KG1 (cell line): ENCODE data around the gene RNU6-7.

Experiments
- DNase-seq: peaks from one replicate; lab custom pipeline; 2025; lab: John Stamatoyannopoulos, UW

Gene RNU6-7

DNA sequence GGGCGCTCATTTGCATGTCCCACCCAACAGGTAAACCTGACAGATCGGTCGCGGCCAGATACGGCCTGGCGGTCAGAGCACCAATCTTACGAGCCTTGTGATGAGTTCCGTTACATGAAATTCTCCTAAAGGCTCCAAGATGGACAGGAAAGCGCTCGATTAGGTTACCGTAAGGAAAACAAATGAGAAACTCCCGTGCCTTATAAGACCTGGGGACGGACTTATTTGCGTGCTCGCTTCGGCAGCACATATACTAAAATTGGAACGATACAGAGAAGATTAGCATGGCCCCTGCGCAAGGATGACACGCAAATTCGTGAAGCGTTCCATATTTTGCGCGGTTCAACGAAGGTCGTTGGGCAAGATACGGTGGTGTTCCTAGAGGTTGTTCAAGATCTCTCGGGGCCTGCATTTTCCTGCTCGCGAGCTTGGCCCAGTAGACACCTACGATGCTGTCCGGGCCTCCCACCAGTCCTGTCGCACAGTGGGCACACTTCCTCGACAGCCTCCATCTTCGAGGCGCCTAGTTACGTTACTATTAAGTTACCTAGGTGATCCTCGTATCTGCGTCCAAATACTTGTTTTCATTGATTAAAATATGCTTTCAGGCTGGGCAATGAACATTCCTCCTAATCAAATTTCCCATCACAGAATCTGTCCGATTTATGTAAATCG lies at the start of gene RNU6-7:
Gene RNU6-7, plus strand, starts transcription at position 230 of the 675 bp plus-strand sequence.
- no peak for DNase-seq

DNA sequence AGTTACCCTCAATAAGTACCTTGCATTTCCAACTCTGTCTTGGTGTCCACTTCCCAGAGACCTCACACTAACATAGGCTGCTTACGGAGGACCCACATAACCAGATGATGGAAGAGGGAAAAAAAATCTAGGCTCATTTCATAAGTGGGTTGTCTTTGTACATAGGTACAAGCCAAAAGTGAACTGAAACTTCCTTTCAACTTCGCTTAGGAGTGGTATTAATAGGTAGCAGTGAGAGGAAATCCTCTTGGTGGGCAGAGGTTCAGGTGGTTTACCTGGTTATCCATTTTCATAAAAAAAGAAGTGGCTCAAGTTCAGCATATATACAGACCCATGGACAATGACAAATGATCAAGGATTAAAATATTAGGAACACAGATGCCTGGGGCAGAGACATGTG lies 35.8 kb upstream of the RNU6-7 start:
- DNase-seq = no peak

DNA sequence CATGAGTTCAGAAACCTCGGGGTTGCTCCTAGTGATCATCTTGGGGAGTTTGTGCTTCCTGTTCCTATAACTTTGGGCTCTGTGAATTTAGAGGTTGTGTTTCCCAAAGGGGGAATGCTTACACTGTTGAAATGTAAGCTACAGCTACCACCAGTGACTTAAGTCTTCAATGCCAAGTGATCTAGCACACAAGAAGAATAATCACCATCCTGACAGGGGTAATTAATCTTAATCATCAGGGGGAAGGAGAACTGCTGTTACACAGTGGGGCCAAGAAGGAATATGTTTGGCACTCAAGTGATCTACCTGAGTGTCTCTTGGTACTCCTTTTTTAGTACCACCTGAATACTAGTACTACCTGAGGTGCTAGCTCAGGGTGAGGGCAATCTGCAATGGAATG lies 34.9 kb upstream of the RNU6-7 start:
- DNase-seq = no peak

DNA sequence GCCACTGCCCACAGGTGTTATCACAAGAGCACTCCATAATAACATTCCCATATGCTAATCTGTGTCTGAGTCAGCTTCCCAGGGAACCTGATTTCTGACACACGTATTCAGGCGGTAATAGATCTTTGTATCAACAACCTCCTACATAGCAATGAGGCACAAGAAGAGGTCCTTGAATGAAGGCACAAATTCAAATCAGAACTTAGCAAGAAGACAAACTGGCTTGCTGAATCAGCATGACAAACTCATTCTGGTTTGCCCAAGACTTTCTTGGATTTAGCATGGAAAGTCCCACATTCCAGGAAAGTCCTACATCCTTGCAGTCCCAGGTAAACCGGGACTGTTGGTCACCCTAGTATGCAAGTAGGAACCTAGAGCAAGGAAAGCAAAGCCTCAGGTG lies 33.9 kb upstream of the RNU6-7 start:
- DNase-seq = no peak

DNA sequence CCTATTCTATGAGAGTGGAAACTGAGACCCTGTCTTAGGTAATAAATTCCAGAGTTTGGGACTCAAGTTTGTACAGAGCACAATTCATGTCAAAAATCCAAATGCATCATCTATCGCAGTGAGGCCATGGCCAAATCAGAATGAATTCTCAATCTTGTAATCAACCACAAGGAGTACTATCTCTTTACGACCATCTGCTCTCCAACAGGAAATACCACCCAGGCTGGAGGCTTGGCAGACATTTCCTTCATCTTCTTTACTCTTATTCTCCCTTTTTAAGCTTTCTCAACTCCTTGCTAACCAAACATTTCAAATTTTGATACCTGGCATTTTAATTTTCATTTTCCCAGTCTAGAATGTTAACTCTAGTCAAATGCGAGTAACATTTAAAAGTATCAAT lies 32.7 kb upstream of the RNU6-7 start:
- DNase-seq = no peak

DNA sequence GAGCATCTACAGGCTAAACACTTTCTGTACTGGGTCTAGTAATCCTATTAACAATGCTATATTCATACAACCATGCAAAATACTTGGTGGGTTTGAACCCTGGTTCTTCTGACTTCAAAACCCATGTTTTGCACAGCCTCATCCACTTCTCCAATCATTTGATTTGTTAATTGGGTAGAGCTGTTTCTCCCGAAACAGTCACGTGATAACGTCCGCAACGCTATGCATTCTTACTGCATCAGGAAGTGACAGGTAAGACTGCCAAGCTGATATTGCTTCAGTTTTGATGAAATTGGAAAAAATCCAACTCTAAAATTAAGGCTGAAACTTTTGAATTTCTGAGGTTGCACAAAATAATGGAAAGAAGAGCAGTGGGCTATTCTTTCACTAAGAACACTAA lies 30.4 kb upstream of the RNU6-7 start:
- DNase-seq = no peak

DNA sequence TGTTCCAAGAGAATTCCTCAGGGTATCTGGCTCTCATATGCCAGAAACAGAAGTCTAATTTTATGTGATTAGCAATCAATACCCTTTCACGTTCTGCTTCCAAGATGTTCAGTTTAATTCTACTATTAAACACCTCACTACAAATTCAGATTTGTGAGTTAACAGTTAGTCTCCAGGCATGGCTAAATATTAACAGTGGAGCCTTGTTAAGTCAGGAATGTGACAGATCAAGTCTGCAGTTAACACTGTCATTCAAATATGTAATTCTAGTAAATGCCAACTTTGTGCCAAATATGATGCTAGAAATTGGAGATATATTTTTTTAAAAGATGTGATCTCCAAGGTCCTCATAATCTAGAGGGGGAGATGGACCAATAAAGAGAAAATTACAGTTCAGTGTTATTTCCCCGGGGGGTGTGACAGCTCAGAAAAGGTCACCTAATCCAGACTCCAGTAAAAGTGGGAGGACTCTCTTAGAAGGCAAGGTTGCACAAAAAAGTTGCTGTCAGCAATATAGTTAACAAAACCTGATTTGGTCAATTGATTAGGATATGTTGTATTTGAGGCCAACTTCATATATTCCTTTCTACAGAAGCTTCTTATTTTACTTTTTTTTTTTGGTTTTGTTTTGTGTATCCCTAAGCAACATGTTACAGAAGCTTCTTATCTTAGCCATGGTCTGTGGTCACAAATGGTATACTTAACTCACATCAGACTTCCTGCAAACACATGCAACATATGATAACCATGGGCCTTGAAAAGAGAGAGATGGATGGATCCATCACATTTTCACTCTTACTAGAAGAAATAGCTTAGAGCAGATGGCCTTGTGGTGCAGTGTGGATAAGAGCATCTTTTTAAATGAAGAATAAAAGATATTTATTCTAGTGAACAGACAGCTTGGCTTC lies 18.4 kb upstream of the RNU6-7 start:
- DNase-seq = no peak

DNA sequence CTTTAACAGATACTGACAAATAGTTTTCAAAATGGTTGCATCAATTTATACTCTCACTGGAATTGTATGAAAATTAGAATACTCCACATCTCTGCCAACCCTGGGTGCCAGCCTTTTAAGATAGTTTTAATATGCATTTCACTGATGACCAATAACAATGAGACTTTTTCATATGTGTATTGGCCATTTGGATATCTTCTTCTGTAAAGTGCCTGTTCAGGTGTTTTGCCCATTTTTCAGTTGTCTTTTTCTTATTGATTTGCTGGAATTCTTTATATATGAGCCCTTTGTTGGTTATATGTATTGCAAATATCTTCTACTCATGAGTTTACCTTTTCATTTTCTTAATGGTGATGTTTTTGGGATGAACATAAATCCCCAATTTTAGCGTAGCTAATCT lies 16.7 kb upstream of the RNU6-7 start:
- DNase-seq = no peak

DNA sequence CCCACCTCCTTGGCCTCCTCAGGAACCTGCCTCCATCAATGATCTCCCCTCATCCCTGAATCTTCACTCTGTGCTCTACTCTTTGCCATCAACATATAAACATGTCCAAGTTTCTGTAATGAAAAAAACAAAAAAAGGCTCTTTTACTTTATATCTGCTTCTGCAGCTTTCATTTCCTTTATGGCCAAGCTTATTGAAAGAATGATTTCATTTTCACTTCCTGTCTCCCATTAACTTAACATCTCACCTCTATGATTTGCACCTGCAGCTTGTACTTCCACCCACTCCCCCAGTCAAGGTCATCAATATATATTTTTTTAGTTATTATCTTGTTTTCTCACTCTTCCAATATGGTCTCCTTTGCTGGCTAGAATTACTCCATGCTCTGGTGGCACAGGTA lies 15.6 kb upstream of the RNU6-7 start:
- no peak for DNase-seq

DNA sequence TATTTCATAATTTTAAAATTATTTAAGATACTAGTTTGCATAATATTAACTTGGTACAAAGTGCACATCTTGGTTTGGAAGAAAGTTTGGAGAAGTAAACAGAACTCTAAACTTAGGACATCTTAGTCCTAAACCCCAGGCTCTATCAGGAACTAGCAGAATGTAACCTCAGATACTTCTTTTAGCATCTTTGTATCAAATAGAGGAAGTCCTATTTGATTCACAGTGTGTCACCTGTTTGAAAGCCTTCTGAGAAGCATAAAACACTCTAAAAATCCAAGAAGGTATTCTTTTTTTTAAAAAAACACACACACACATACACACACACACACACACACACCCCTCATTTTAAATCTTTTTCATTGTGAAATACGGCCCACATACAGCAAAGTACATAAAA lies 12.0 kb upstream of the RNU6-7 start:
- no peak for DNase-seq

DNA sequence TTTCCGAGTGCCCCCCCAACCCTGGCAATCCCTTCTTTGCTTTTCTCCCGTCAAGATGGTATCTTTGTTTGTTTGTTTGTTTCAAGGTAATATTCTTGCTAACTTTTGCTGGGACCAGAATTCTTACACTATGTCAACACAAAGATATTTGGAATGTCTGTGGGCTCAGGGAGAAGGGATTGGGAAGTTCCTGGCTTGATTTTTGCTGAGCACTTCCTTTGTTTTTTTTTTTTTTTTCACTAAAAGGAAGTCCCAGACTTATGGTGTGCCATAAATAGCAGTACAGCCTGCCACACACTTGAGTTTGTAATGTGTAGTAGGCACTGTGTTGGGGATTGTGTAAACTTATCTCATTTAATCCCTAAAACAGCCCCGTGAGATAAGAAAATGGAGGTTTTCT lies 11.2 kb upstream of the RNU6-7 start:
- DNase-seq = no peak

DNA sequence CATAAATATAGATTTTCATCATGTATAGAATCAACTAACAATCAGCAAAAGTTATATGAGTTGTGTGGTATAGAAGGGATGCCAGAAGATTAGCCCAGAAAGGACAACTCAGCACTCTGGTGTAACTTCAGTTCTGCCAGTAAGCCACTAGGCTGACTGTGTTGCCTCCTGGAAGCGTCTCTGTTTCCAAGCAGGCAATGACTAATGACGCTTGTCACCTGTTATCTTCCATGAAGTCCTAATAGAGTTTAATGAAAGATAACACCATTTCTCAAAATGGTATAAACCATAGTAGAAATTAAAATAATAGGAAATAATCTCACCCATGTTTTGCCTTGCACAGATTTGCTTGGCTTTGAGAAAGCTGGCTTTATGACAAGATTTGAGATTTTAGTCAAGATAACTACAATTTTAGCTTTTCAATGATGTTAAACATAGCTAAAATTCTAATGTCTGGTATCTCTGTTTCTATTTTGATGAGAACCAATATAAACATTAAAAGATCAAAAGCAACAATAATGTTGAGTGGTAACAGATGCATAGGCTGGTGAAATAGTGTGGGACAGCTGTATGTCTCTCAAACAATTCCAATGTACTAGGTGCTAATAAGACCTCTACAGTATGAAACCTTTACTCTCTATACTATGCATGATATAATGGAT lies 9.0 kb upstream of the RNU6-7 start:
- no peak for DNase-seq

DNA sequence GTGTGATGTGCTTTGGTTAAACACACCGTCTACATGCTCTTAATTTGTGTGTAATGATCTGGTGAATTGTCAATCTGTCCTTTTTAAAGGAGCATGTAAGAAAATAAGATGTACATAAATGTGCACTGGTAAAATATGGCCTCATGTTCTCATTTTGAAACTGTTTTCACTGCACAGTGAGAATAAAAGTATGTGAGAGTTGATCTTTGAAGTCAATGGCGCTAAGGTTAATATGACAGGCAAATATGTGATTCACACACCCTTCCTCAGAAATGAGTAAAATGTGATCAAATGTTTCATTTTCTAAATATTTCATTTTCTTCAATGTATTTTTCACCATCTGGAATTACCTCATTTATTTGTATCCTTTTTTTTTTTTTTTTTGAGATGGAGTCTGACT lies 8.3 kb upstream of the RNU6-7 start:
- DNase-seq = no peak

DNA sequence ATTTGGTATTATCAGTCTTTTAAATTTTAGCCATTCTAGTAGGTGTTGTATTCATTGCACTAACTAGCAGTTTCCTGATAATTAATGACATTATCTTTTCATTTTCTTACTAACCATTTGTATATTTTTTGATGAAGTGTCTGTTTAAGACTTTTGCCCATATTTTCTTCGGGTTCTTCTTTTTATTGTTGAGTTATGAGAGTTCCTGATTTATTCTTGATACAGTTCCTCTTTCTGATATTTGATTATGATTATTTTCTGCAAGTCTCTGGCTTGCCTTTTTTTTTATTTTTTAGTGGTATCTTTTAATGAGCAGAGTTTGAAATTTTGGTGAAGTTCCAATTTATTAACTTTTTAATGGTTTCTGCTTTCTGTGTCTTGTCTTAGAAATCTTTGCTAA lies 6.2 kb upstream of the RNU6-7 start:
- no peak for DNase-seq

DNA sequence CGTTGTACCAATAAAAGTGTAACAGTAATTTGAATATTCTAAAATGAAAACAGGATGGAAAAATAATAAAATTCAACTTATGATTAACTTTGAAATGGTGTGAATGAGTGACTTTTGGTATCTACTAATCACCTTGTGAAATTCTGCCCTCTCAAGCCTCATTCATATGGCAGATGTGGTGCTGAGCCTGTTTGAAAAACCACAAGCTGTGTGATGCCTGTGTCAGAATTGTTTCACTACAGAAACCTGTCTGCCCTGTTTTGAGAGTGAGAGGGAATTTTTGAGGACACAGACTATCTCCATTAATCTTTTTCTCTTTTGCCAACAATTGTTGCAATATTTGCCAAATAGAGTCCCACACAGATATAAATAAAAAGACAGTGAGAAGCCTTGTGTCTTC lies 3.9 kb upstream of the RNU6-7 start:
- DNase-seq = no peak

DNA sequence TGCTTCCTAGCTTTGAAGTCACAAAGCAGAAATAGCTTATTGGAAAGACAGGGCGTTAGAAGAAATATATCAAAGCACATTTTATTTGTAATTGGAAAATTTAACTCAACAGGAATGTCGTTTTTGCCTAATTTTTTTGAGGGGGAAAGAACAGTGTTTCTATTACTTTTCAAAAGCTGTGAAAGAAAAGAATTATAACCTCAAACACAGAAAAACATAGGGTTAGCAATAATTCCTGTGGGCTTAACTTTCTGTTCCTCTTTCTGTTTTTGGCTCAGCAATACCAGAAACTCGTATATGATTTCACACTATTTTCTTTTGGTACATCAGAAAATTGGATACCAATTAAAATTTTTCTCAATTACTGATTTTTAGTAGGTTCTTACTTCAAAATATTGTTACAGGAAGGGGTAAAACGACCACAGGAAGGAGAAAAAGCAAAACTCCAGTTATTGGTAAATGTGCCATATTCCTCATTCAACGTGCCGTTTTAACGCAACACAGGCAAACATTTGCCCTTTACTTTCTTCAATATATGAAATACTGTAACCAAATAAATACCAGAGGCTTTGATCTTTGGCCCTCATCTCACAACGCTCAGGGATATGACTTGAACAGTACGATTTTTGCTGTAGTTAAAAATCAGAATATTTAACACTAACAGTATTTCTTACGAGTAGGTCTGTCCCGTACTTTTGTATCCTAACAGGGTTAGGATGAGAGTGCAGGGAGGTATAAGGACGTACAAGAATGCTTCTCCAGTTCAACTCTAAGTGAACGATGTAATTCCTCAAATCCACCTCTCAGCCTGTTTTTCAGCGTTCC lies 1.3 kb upstream of the RNU6-7 start:
- DNase-seq = peak; percentile 36

DNA sequence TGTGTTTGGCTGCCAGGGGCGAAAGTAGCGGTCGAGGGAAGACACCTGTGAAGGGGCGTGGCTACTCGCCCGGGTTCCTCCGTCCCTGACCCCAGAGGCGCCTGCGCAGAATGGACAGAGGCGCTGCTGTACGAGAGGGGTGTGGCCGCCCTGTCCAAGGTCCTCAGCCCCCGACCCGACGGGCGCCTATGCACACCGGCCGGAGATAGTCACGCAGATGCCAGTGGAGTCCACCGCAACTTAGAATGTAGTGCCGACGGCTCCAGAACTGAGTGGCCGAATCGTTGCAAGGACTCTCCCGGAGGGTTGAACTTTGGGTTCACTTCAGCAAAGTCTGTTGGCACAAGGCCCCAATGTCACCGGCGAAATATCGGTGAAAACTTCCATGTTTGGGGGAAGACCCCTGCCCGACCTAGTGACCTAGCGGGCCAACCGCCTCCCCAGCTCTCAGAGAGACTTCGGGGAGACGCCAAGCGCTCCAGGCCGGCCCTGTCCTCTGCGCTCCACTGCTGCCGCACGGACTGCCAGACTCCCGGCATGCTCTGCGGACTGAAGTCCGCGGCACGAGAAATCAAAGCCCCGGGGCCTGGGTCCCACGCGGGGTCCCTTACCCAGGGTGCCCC lies 541 bp upstream of the RNU6-7 start:
- DNase-seq = peak; percentile 83

DNA sequence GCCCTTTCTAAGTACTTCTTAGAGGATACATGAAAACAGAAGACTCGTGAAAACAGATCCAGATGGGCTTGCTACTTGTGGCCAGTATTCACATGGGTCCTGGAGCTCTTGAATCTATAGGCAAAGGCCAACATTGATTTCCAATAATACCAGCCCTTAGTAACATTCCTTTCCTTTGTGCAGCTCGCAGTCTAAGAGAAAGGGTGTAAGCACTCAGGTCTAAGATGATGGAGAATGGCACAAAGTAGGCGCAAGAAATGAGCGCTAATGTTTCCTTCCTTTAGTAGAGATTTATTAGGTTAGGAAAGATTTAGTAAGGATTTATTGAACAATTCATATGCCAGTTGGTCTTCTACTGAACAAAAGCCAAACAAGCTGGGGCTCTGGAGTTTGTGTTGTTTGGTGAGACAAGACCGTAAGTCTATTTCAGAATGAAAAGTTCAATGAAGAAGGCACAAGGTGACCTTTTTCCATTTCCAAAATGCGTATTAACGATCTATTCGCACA lies 699 bp downstream of the RNU6-7 start:
- DNase-seq = no peak

DNA sequence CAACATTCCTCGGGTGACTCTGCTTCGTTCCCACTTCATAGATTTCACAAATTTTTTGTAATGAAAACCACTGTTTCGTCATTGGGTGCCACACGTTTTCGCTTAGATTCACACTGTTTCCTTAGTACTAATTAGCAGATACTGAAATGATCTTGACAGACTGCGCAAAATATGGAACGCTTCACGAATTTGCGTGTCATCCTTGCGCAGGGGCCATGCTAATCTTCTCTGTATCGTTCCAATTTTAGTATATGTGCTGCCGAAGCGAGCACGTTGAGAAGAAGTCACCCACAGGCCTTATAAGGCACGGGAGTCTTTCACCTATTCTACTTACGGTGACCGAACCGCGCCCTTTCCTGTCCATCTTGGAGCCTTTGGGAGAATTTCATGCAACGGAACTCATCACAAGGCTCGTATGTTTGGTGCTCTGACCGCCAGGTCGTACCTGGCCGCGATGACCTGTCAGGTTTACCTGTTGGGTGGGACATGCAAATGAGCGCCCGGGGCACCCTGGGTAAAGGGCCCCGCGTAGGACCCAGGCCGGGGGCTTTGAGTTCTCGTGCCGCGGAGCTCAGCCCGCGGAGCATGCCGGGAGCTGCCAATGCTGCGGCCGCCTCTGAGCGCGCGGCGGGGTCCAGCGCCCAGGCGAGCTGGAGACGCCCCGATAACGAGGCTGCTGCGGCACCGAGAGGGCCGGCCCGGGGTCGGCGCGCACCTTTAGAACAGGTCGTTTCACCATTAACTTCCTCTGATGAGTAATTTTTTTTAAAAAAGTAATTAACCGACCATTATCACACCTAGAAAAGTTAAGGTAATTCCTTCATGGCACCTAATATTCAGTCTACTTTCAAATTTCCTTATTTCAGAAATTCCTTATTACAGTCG lies 1.4 kb downstream of the RNU6-7 start, which contains the start of gene RNU6-8:
Gene RNU6-8, minus strand, starts transcription at position 272 of the 885 bp plus-strand sequence.
- DNase-seq = peak; percentile 92

DNA sequence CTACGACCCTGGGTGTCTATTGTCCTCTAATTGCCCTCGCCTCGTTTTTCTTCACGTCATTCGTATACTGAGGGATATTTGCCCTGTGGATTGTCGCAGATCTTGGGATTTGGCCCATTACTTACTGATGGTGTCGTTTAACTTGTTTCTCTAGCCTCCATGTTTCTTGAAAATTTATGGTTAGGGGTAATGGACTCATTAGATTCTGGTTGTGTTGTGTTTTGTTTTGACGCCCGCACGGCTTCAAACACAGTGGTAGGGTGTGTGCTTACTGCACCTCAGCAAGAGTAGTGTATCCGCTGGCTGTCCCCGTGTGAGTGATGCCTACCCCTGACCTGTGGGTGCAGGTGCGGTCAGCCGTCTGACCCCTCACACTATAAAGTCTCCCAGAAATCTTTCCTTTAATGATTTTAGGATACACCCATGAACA lies 2.1 kb downstream of the RNU6-7 start:
- DNase-seq = no peak
